Ramos (cell line): ENCODE data around the gene MUC5AC.

ENCODE experiments used
- in situ Hi-C: fragments of 300-500 bp; cut with MboI; formaldehyde crosslinking; loops from one replicate; pipeline ENCODE4 v1.14.3; 2022; ENCODE audit warnings: low sequenced_read_pairs; ENCODE audit not compliant: unreplicated experiment

The MUC5AC gene

GRCh38 chr11:1221848-1222311 is 64.1 kb downstream of the MUC5AC start:
- in situ Hi-C loops, result no loop called here

GRCh38 chr11:1222491-1223345 is 65.0 kb downstream of the MUC5AC start, which contains the start of gene MUC5B:
Gene MUC5B, plus strand, starts transcription at chr11:1223066. Its CDS starts 58 bp downstream, at chr11:1223124.
- in situ Hi-C loops, result no loop called here

- in situ Hi-C loops, result no loop called here
Measured at GRCh38 chr11:1223346-1224110, 65.8 kb downstream of the MUC5AC start.

DNA sequence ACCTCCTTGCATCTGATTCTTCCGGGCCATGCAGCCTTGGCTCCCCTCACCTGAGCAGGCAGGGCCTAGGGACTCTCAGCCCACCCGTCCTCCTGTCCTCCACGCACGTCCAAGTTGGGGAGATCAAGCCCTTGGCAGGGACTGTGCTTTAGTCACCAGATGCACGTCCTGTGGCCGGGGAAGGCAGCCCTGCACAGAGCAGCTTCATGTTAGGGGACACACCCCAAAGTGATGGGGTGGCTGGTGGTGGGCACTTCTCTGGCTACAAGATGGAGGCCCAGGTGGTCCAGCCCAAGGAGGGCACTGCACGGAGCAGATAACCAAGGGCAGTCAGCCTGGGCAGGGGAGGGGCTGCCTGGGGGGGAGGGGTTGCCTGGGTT is 66.3 kb downstream of the MUC5AC start:
- in situ Hi-C loops, result no loop called here

DNA sequence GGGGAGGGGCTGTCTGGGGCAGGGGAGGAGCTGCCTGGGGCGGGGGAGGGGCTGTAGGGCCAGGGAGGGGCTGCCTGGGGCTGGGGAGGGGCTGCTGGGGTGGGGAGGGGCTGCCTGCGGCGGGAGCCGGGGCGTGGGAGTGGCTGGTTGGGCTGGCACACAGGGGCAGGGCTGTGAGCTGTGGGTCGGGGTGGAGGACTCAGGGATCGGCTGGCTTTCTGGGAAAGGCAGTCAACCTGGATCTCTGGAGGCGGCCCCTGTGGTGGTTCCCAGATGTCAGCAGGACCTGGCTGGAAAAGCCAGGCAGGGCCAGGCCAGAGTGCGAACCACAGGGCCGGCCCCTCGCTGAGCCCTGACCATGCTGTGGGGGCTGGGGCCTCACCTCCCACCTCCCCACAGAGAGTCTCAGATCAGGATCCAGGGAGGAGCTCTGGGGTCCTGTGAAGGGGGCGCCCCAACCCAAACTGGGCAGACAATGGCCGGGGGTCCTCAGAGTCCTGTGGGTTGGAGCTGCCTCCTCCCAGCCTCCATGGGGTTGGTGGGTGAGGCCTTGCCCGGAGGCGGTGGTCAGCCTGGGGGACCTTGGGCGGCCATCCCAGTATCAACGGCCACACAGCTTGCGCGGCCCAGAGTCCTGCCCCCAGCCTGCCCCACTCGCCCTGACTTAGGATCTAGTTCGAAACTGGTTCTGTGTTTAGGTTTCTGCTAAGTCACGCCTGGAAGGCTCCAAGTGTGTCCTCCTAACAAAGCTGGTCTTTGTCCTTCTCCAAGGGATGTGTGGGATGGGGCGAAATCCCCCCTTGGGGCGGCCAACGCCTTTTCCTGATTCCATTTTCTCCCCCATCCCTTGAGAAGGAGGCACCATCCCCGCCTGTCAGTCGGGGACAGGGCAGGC is 67.0 kb downstream of the MUC5AC start:
- in situ Hi-C loops, result no loop called here

DNA sequence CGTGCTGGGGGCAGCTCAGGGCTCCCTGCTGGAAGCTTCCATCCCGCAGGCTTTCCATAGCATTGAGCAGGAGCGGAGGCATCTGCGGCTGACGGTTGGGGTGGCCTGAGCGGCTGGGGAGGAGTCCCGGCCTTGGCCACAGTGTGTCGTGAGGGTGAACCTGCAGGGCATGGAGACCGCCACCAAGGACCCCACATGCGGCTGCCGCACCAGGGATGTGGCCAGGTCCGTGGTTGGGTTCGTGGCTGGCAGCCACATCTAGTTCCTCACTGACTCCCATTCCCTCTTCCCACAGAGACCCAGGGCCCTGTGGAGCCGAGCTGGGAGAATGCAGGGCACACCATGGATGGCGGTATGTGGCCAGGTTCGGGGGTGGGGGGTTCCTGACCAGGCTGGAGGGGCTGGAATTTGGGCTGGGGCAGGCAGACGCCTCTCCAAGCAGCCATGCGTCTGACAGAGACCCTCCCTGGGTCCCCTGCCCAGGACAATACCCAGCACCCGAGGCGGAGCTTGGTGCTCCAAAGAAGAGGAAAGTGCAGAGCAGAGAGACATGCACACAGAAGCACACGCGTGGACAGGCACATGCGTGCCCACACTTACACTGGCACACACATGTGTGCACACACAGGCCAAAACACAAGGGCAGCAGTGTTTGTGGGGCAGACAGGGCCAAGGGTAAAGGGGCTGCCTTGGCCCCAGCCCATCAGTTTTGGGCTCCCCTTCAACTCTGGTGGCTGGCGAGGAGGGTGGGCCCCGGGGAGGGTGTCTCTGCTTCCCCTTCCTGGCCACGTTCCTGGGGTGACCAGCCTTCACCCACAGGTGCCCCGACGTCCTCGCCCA is 67.9 kb downstream of the MUC5AC start:
- in situ Hi-C loops, result no loop called here

- in situ Hi-C loops, result no loop called here
Measured at GRCh38 chr11:1226226-1226985, 68.7 kb downstream of the MUC5AC start.

GRCh38 chr11:1226986-1227550 is 69.3 kb downstream of the MUC5AC start:
- in situ Hi-C loops, result no loop called here

- in situ Hi-C loops, result no loop called here
Measured at GRCh38 chr11:1227551-1228100, 69.9 kb downstream of the MUC5AC start.

DNA sequence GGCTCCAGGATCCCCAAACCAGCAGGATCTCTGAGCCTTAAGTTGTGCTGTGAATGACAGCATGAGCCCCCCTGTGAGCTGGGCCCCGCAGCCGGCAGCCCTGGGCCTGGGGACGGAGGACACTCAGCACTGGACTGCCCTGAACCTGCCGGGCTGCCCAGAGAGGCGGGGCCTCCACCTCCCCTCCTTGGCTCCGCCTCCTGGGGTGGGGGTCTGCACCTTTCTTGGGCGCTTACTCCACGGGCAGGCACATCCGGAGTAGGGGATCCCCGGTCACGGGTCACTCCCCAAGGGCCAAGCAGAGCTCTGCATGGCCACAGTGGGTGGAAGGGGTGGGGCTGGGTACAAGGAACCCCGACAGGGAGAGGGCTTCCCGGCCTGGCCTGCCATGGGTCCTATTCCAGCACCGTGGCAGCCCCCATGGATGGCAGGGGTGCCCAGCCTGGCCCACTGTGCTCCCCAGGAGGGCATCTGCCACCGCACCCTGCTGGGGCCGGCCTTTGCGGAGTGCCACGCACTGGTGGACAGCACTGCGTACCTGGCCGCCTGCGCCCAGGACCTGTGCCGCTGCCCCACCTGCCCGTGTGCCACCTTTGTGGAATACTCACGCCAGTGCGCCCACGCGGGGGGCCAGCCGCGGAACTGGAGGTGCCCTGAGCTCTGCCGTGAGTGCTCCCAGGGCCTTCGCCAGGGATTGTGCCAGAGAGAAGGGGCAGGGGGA is 70.5 kb downstream of the MUC5AC start:
- in situ Hi-C loops, result no loop called here

GRCh38 chr11:1228921-1229451 is 71.2 kb downstream of the MUC5AC start:
- in situ Hi-C loops, result no loop called here

DNA sequence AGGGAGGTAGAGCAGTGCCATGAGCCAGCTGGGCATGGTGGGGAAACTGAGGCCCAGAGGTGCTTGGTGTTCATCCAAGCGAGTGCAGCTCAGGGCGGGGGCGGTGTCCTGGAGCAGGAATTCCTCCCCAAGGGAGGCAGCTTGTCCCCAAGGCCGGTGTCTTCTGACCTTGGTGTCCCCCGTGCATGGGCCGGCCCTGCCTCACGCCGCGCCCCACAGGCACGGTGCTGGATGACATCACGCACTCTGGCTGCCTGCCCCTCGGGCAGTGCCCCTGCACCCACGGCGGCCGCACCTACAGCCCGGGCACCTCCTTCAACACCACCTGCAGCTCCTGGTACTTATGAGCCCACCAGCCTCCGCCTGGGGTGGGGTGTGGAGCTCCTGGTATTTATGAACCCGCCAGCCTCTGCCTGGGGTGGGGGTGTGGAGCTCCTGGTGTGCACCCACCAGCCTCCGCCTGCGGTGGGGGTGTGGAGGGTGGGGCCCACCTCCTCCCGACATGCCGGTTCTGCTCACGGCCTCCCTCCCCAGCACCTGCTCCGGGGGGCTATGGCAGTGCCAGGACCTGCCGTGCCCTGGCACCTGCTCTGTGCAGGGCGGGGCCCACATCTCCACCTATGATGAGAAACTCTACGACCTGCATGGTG is 71.8 kb downstream of the MUC5AC start:
- in situ Hi-C loops, result no loop called here

DNA sequence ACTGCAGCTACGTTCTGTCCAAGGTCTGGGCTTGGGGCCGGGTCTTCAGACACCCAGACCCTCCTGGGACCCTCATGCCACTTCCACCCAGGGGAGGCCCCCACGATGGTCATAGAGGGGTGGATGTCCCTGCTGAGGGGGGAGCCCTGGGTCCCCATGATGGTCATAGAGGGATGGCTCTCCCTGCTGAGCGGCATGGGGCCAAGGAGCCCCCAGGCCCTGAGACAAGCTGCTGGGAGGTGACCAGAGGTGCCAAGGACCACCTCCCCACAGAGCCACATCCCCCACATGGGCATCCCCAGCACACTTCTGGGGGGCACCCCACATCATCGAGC is 72.3 kb downstream of the MUC5AC start:
- in situ Hi-C loops, result no loop called here

DNA sequence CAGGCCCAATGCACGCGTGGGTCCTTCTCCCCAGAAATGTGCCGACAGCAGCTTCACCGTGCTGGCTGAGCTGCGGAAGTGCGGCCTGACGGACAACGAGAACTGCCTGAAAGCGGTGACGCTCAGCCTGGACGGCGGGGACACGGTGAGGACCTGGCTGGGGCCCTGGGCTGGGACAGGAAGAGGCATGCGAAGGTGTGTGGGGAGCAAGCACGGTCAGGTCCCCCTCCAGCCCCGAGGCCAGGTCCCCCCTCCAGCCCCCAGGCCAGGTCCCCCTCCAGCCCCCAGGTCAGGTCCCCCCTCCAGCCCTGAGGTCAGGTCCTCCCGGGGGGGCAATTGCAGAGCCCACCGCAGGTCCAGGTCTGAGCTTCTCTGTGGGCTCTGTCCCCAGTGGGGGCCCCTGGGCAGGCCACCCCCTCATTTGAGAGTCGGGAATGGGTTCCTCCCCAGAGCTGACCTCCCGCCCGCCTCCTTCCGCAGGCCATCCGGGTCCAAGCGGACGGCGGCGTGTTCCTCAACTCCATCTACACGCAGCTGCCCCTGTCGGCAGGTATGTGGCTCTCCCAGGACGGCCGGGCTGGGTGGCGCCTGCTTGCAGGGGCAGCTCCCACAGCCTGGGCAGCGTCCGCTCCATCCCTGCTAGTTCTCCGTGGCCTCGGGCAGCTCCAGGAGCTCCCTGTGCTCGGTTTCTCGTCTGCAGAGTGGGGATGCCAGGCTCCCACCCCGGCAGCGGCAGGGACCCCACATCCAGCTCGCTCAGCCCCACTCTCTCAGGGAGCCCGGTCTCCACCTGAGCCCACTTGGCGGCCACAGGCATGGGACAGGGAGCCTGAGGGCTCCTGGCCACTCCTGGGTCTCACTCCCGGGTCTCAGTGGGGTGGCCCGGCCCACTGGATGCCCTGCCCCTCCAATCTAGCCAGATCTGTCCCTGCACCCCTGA is 73.0 kb downstream of the MUC5AC start:
- in situ Hi-C loops, result no loop called here

- in situ Hi-C loops, result no loop called here
Measured at GRCh38 chr11:1231396-1232020, 73.8 kb downstream of the MUC5AC start.
